HG03066 (cell line): ENCODE measurements around the gene MSL3B.

Experiments
- ATAC-seq: cut with Tn5 transposase; IDR thresholded peaks from one replicate; pipeline ENCODE4 v1.9.1; 2021; ENCODE audit warnings: low read depth; ENCODE audit not compliant: unreplicated experiment

The MSL3B gene

GRCh38 chr2:233818639-233819621, 49.3 kb downstream of the MSL3B start:
- no peak for ATAC-seq

GRCh38 chr2:233817995-233818638, 50.1 kb downstream of the MSL3B start:
- no peak for ATAC-seq

- ATAC-seq: no peak
Observed at GRCh38 chr2:233817361-233817911, 50.8 kb downstream of the MSL3B start.

- no peak for ATAC-seq
Observed at GRCh38 chr2:233816771-233817170, 51.4 kb downstream of the MSL3B start.

GRCh38 chr2:233816334-233816733, 51.9 kb downstream of the MSL3B start:
- ATAC-seq: no peak

- no peak for ATAC-seq
Observed at GRCh38 chr2:233815861-233816260, 52.3 kb downstream of the MSL3B start.
